K562 (cell line): ENCODE data around the gene ADGRB3. TPM values are rescaled to one million over a fixed set of nuclear protein-coding genes. Genes with fewer than 3 reads are reported as not detected.

ENCODE experiments used
- ATAC-seq: fragments of 200-7000 bp; cut with Tn5 transposase; 3 replicates; pipeline ENCODE4 v1.9.1; 2020; ENCODE audit warnings: moderate library complexity
- BruUV-seq: library from RNA; stranded (reverse); fragments of 400-500 nt; replicated peaks from 2 replicates; lab custom pipeline; 2021; lab: Mats Ljungman, UMichigan
- CTCF ChIA-PET: fragments of 300-600 bp; formaldehyde crosslinking; extraction: SDS; loops from one replicate; lab custom pipeline; 2021; ENCODE audit warnings: low intra/inter-chr PET ratio; lab: Yijun Ruan, JAX
- POLR2A ChIA-PET: fragments of 300-600, 350-650 bp; sonication (Branson Sonifier 250); formaldehyde crosslinking; extraction: SDS; loops from one replicate; lab custom pipeline; 2021; ENCODE audit warnings: antibody characterized with exemption, inconsistent platforms; lab: Yijun Ruan, JAX
- DNase-seq, 4 experiments: peaks; one replicate each; pipeline versions ENCODE4 v3.0.0 to v3.0.0-alpha.2; 2011 to 2018; ENCODE audit warnings: low spot score in 3 of 4, mixed read lengths in 3 of 4; ENCODE audit errors: extremely low read depth in 1 of 4
- FAIRE-seq: peaks from 2 replicates; lab custom pipeline; 2011; peaks lifted over from hg19 to GRCh38; lab: Jason Lieb, UNC
- H2AFZ ChIP-seq: 2 replicates; pipeline ENCODE4 v1.6.0; 2011; ENCODE audit warnings: low read depth, low read length, control low read depth, inconsistent platforms
- H3K27ac ChIP-seq: fragments of 200-600 bp; 3 replicates; pipeline ENCODE4 v1.8.0; 2011; ENCODE audit warnings: low read depth, mild to moderate bottlenecking, control low read depth, inconsistent platforms, low read length, moderate library complexity, mixed read lengths; ENCODE audit errors: extremely low read depth
- H3K27me3 ChIP-seq, 2 experiments: fragments of 300-600 bp in 1 of 2; 2 replicates in 1 of 2; 3 replicates in 1 of 2; pipeline versions ENCODE4 v1.6.0 to v1.8.0; 2011; ENCODE audit warnings: inconsistent platforms in 2 of 2, low read length in 2 of 2, mild to moderate bottlenecking in 1 of 2, mixed read lengths in 1 of 2, moderate library complexity in 1 of 2; ENCODE audit not compliant: control insufficient read depth in 2 of 2, insufficient read depth in 2 of 2
- H3K36me3 ChIP-seq: fragments of 300-600 bp; 3 replicates; pipeline ENCODE4 v1.8.0; 2011; ENCODE audit warnings: mild to moderate bottlenecking, low read length, inconsistent platforms; ENCODE audit not compliant: control insufficient read depth, insufficient read depth
- H3K4me1 ChIP-seq, 2 experiments: fragments of 200-600 bp in 1 of 2; replicated peaks in 1 of 2; 2 replicates in 1 of 2; 3 replicates in 1 of 2; pipeline versions ENCODE4 v1.5.1 to v1.8.0; 2011; ENCODE audit warnings: inconsistent platforms in 2 of 2, low read length in 2 of 2, mild to moderate bottlenecking in 1 of 2, mixed read lengths in 1 of 2, moderate library complexity in 1 of 2; ENCODE audit not compliant: control insufficient read depth in 2 of 2, insufficient read depth in 2 of 2
- H3K4me2 ChIP-seq: 2 replicates; pipeline ENCODE4 v1.6.1; 2011; ENCODE audit warnings: low read length, control low read depth, inconsistent platforms, mixed read lengths; ENCODE audit not compliant: insufficient read depth
- H3K4me3 ChIP-seq: fragments of 200-600 bp; sonication (generic), shearing (Covaris generic); 2 replicates; pipeline ENCODE4 v1.5.1; 2016; ENCODE audit warnings: control low read depth, inconsistent platforms
- H3K79me2 ChIP-seq: fragments of 200-600 bp; 3 replicates; pipeline ENCODE4 v1.8.0; 2011; ENCODE audit warnings: low read length, inconsistent platforms; ENCODE audit not compliant: control insufficient read depth, insufficient read depth
- H3K9ac ChIP-seq, 2 experiments: 2 replicates each; pipeline versions ENCODE4 v1.6.0 to v1.6.1; 2011; ENCODE audit warnings: low read depth in 2 of 2, low read length in 2 of 2, control low read depth in 1 of 2, inconsistent platforms in 1 of 2, mild to moderate bottlenecking in 1 of 2, mixed read lengths in 1 of 2; ENCODE audit not compliant: insufficient read depth in 1 of 2
- H3K9me1 ChIP-seq: one replicate; pipeline ENCODE4 v1.6.0; 2011; ENCODE audit warnings: inconsistent platforms, mild to moderate bottlenecking, low read length, moderate library complexity; ENCODE audit not compliant: control insufficient read depth, insufficient read depth
- H3K9me3 ChIP-seq: replicated peaks from 2 replicates; pipeline ENCODE4 v1.5.1; 2011; ENCODE audit warnings: low read depth, low read length, inconsistent platforms; ENCODE audit not compliant: control insufficient read depth, insufficient read depth
- H4K20me1 ChIP-seq: replicated peaks from 2 replicates; pipeline ENCODE4 v1.6.1; 2011; ENCODE audit warnings: low read length, inconsistent platforms, mixed read lengths; ENCODE audit not compliant: control insufficient read depth, insufficient read depth
- ARID1B ChIP-seq: fragments of 450-650 bp; IDR thresholded peaks from 2 replicates; pipeline ENCODE4 v1.6.1; 2016; ENCODE audit warnings: antibody characterized with exemption, mild to moderate bottlenecking, inconsistent platforms
- CTBP1 ChIP-seq: fragments of 450-650 bp; IDR thresholded peaks from 2 replicates; pipeline ENCODE4 v1.6.1; 2016; ENCODE audit warnings: borderline replicate concordance
- EP300 ChIP-seq: IDR thresholded peaks from 2 replicates; pipeline ENCODE4 v1.6.1; 2012; ENCODE audit warnings: low read length, improper control_type of control experiment
- ETV1 ChIP-seq: fragments of 450-650 bp; conservative IDR thresholded peaks from 2 replicates; pipeline ENCODE4 v1.6.1; 2016; ENCODE audit warnings: missing genetic modification characterization, control low read depth, low read depth, missing compliant biosample characterization
- MEIS2 ChIP-seq: fragments of 450-650 bp; IDR thresholded peaks from 2 replicates; pipeline ENCODE4 v1.6.1; 2014; ENCODE audit warnings: mild to moderate bottlenecking; ENCODE audit not compliant: partially characterized antibody
- MTA1 ChIP-seq: fragments of 450-650 bp; IDR thresholded peaks from 2 replicates; pipeline ENCODE4 v1.6.1; 2017; ENCODE audit warnings: borderline replicate concordance
- RAD21 ChIP-seq, 2 experiments: fragments of 250-450 bp in 1 of 2; fragments of 450-650 bp in 1 of 2; sonication (Bioruptor Pico) in 1 of 2; formaldehyde crosslinking in 1 of 2; IDR thresholded peaks in 1 of 2; conservative IDR thresholded peaks in 1 of 2; 2 replicates each; pipeline versions ENCODE4 v1.4.0 to v1.8.0; 2020 to 2022; ENCODE audit warnings: mild to moderate bottlenecking in 2 of 2, moderate library complexity in 1 of 2
- RCOR1 ChIP-seq, 2 experiments: IDR thresholded peaks; 2 replicates each; pipeline ENCODE4 v1.6.1; 2012; ENCODE audit warnings: low read depth in 2 of 2, low read length in 2 of 2, borderline replicate concordance in 1 of 2, improper control_type of control experiment in 1 of 2
- SMARCA4 ChIP-seq: fragments of 450-650 bp; IDR thresholded peaks from 2 replicates; pipeline ENCODE4 v1.6.1; 2016
- SOX6 ChIP-seq: fragments of 450-650 bp; IDR thresholded peaks from 2 replicates; pipeline ENCODE4 v1.6.1; 2014; ENCODE audit warnings: mild to moderate bottlenecking
- TAL1 ChIP-seq: fragments of 450-650 bp; IDR thresholded peaks from 2 replicates; pipeline ENCODE4 v1.6.1; 2016; ENCODE audit warnings: mild to moderate bottlenecking
- YY1 ChIP-seq, 3 experiments: IDR thresholded peaks; 2 replicates each; pipeline ENCODE4 v1.6.1; 2011; ENCODE audit warnings: low read length in 2 of 3, mild to moderate bottlenecking in 2 of 3, moderate library complexity in 2 of 3, borderline replicate concordance in 1 of 3, control low read depth in 1 of 3, low read depth in 1 of 3; ENCODE audit not compliant: insufficient read depth in 3 of 3, insufficient replicate concordance in 2 of 3, control insufficient read depth in 1 of 3, insufficient read length in 1 of 3; ENCODE audit errors: extremely low read depth in 1 of 3
- ZBTB17 ChIP-seq: fragments of 450-650 bp; formaldehyde crosslinking; IDR thresholded peaks from 2 replicates; pipeline ENCODE4 v1.4.0; 2020; ENCODE audit warnings: mild to moderate bottlenecking
- ZEB2 ChIP-seq: fragments of 450-650 bp; IDR thresholded peaks from 2 replicates; pipeline ENCODE4 v1.6.1; 2016
- ZNF589 ChIP-seq: fragments of 200-800 bp; sonication (Bioruptor generic); IDR thresholded peaks from 2 replicates; pipeline ENCODE4 v1.6.1; 2016; ENCODE audit warnings: low read depth, missing genetic modification characterization, missing compliant biosample characterization
- ZNF766 ChIP-seq: fragments of 200-800 bp; sonication (Bioruptor generic); conservative IDR thresholded peaks from 2 replicates; pipeline ENCODE4 v1.6.1; 2016; ENCODE audit warnings: missing genetic modification characterization, missing compliant biosample characterization
- in situ Hi-C: fragments of 300-500 bp; cut with MboI; formaldehyde crosslinking; loops from 4 replicates; pipeline ENCODE4 v1.15.0; 2018; ENCODE audit warnings: inconsistent platforms, mixed read lengths
- intact Hi-C: fragments of 100-400 bp; cut with micrococcal nuclease; formaldehyde crosslinking; loops from 2 replicates; pipeline ENCODE4 v1.14.2; 2022
- polyA plus RNA-seq, 8 experiments: library from polyadenylated mRNA; depleted of rRNA in 4 of 8; stranded (reverse) in 5 of 8; unstranded in 3 of 8; fragments of >200 nt; fragmentation: Nextera tagmentation in 2 of 8; fragmentation: Illumina TruSeq in 1 of 8; extraction: Ambion mirVana in 2 of 8; extraction: Trizol in 1 of 8; gene quantifications; 2 replicates each; pipeline versions ENCODE4 v1.2.1 to v1.2.3, GENCODE V29; 2011 to 2014; ENCODE audit warnings: inconsistent platforms in 1 of 8, missing spikeins in 1 of 8
- total RNA-seq, 7 experiments: library from RNA; depleted of rRNA in 6 of 7; stranded (reverse); fragments of >200 nt in 6 of 7; fragmentation: Illumina TruSeq in 2 of 7; extraction: Trizol in 2 of 7; gene quantifications; 2 replicates each; pipeline versions ENCODE4 v1.2.1 to v1.2.3, GENCODE V29; 2011 to 2021; ENCODE audit warnings: low replicate concordance in 1 of 7
- TF ChIP-seq, protein P1 (sequence below): fragments of 450-650 bp; IDR thresholded peaks from 2 replicates; pipeline ENCODE4 v1.6.1; 2016; ENCODE audit warnings: low read depth, mild to moderate bottlenecking, moderate library complexity
- TF ChIP-seq, protein P2 (sequence below): fragments of 450-650 bp; IDR thresholded peaks from 2 replicates; pipeline ENCODE4 v1.6.1; 2017; ENCODE audit warnings: antibody characterized with exemption, mild to moderate bottlenecking

ADGRB3 gene
- total and polyA plus RNA-seq, 9 of the 15 experiments (the other 6 are each of a cell fraction or from before 2014, with no cell fraction given): 0.90 to 7.8 (median 2.4) TPM

DNA sequence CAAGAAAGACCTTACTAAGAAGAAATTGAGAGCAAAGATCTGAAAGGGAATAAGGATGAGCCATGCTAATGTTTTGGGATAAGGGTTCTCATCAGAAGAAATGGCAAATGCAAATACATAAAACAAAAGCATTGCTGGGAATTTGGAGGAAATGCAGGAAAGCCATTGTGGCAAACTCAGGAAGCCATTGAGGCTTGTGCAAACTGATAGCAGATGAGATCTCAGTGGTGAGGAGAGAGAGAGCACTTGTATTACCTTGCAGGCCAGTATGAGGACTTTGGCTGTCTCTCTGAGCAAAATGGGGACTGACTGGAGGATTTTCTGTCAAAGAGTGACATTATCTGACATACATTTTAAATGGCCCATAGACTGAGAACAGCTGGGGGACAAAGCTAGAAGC is 103.0 kb downstream of the ADGRB3 start:
- H3K4me2 ChIP-seq: peak overlapping the region; percentile 20
- no peak overlapping the region for H3K4me3 ChIP-seq
- intact Hi-C loops (no loop called here), in situ Hi-C loops (no loop called here)
- H3K9me1 ChIP-seq: no peaks in the 10 kb centered on the region
- ChIA-PET POLR2A (no interaction called here), CTCF (no interaction called here)
- H3K27me3 ChIP-seq: no peaks in the 10 kb centered on the region
- H2AFZ ChIP-seq: peak overlapping the region; percentile 74
- peak in 2 of 4 experiments; percentile 23 to 56 for DNase-seq
- ATAC-seq: peak; percentile 71
- peak overlapping the region; percentile 72 for H3K27ac ChIP-seq
- H3K4me1 ChIP-seq: peaks cover 6 to 46% of the 10 kb centered on the region in 2 experiments; a peak in 4 of 5 replicates
- peaks cover 13% of the 10 kb centered on the region; the same call in 2 of the 3 replicates for H3K79me2 ChIP-seq
- no peaks in the 10 kb centered on the region; the same call in 2 of the 3 replicates for H3K36me3 ChIP-seq
- no TSS peak for BruUV-seq
- H3K9me3 ChIP-seq: no peaks in the 10 kb centered on the region
- H3K9ac ChIP-seq: peak overlapping the region; percentile 20 to 22; a peak in 2 of 4 replicates
- H4K20me1 ChIP-seq: no peaks in the 10 kb centered on the region
- FAIRE-seq: peak; percentile 67
- peak in 1 of 3 experiments; percentile 52 for TF ChIP-seq YY1 (IDR thresholded peaks at IDR 0.05; ENCODE audit: borderline replicate concordance in 1 of 3, control insufficient read depth in 1 of 3, extremely low read depth in 1 of 3, insufficient read depth in 3 of 3, insufficient read length in 1 of 3, insufficient replicate concordance in 2 of 3, low read depth in 1 of 3, low read length in 2 of 3)
- TF ChIP-seq MEIS2: peak; percentile 21
- peak; percentile 29; the same call in 1 of the 2 replicates for TF ChIP-seq TAL1
- TF ChIP-seq, protein P1, sequence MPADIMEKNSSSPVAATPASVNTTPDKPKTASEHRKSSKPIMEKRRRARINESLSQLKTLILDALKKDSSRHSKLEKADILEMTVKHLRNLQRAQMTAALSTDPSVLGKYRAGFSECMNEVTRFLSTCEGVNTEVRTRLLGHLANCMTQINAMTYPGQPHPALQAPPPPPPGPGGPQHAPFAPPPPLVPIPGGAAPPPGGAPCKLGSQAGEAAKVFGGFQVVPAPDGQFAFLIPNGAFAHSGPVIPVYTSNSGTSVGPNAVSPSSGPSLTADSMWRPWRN: 0 out of 2 replicates have a peak, but pooled peaks have one; percentile 8
- TF ChIP-seq RAD21 (CRISPR knock-in tag; conservative IDR thresholded peaks at IDR 0.05 in 1 of 2, IDR thresholded peaks at IDR 0.05 in 1 of 2): peak in 1 of 2 experiments; percentile 18; a peak in 1 of 4 replicates
- 0 out of 2 replicates have a peak, but pooled peaks have one; percentile 36 for TF ChIP-seq SMARCA4
- TF ChIP-seq, protein P2, sequence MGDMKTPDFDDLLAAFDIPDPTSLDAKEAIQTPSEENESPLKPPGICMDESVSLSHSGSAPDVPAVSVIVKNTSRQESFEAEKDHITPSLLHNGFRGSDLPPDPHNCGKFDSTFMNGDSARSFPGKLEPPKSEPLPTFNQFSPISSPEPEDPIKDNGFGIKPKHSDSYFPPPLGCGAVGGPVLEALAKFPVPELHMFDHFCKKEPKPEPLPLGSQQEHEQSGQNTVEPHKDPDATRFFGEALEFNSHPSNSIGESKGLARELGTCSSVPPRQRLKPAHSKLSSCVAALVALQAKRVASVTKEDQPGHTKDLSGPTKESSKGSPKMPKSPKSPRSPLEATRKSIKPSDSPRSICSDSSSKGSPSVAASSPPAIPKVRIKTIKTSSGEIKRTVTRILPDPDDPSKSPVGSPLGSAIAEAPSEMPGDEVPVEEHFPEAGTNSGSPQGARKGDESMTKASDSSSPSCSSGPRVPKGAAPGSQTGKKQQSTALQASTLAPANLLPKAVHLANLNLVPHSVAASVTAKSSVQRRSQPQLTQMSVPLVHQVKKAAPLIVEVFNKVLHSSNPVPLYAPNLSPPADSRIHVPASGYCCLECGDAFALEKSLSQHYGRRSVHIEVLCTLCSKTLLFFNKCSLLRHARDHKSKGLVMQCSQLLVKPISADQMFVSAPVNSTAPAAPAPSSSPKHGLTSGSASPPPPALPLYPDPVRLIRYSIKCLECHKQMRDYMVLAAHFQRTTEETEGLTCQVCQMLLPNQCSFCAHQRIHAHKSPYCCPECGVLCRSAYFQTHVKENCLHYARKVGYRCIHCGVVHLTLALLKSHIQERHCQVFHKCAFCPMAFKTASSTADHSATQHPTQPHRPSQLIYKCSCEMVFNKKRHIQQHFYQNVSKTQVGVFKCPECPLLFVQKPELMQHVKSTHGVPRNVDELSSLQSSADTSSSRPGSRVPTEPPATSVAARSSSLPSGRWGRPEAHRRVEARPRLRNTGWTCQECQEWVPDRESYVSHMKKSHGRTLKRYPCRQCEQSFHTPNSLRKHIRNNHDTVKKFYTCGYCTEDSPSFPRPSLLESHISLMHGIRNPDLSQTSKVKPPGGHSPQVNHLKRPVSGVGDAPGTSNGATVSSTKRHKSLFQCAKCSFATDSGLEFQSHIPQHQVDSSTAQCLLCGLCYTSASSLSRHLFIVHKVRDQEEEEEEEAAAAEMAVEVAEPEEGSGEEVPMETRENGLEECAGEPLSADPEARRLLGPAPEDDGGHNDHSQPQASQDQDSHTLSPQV: peak; percentile 62; the same call in 1 of the 2 replicates
- TF ChIP-seq RCOR1 (IDR thresholded peaks at IDR 0.05; ENCODE audit: borderline replicate concordance in 1 of 2, low read depth in 2 of 2, low read length in 2 of 2): peak in 1 of 2 experiments; percentile 43; a peak in 1 of 4 replicates
- peak; percentile 39; the same call in 1 of the 2 replicates for TF ChIP-seq EP300
- TF ChIP-seq MTA1: peak; percentile 41; the same call in 1 of the 2 replicates
- TF ChIP-seq SOX6: peak; percentile 59
- peak; percentile 40; the same call in 1 of the 2 replicates for TF ChIP-seq ZEB2
- TF ChIP-seq ZNF766 (CRISPR knock-in tag): 0 out of 2 replicates have a peak, but pooled peaks have one; percentile 30
- 0 out of 2 replicates have a peak, but pooled peaks have one; percentile 21 for TF ChIP-seq CTBP1
- TF ChIP-seq ZBTB17 (CRISPR knock-in tag): no peak
- peak; percentile 33; the same call in 1 of the 2 replicates for TF ChIP-seq ZNF589 (CRISPR knock-in tag)
- peak; percentile 72 for TF ChIP-seq ARID1B
- TF ChIP-seq ETV1 (tag): peak; percentile 57
